HG03097 (cell line): ENCODE measurements around the gene EXT2.

Experiments used
- ATAC-seq: cut with Tn5 transposase; IDR thresholded peaks from one replicate; pipeline ENCODE4 v1.9.1; 2021; ENCODE audit not compliant: unreplicated experiment, low FRiP score

Gene EXT2

GRCh38 chr11:44083906-44084305, 11.6 kb upstream of the EXT2 start:
- no peak for ATAC-seq

- ATAC-seq, result no peak
Observed at GRCh38 chr11:44085330-44085729, 10.1 kb upstream of the EXT2 start.

DNA sequence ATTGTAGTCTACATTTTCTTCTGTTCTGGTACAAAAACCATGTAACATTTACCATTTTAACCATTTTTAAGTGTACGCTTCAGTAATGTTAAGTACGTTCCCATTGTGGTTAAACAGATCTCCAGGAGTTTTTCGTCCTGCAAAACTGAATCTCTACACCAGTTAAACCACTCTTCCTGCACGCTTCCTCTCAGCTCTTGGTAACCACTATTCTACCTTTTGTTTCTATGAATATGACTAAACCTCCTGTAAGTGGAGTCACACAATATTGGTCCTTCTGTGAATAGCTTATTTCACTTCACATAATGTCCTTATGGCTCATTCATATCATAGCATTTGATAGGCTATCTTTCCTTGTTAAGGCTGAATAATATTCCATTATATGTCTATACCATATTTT, 7.1 kb upstream of the EXT2 start:
- no peak for ATAC-seq

- no peak for ATAC-seq
Observed at GRCh38 chr11:44088871-44089270, 6.6 kb upstream of the EXT2 start.

GRCh38 chr11:44090539-44090938, 4.9 kb upstream of the EXT2 start:
- no peak for ATAC-seq

GRCh38 chr11:44094260-44094868, 1.1 kb upstream of the EXT2 start:
- no peak for ATAC-seq

DNA sequence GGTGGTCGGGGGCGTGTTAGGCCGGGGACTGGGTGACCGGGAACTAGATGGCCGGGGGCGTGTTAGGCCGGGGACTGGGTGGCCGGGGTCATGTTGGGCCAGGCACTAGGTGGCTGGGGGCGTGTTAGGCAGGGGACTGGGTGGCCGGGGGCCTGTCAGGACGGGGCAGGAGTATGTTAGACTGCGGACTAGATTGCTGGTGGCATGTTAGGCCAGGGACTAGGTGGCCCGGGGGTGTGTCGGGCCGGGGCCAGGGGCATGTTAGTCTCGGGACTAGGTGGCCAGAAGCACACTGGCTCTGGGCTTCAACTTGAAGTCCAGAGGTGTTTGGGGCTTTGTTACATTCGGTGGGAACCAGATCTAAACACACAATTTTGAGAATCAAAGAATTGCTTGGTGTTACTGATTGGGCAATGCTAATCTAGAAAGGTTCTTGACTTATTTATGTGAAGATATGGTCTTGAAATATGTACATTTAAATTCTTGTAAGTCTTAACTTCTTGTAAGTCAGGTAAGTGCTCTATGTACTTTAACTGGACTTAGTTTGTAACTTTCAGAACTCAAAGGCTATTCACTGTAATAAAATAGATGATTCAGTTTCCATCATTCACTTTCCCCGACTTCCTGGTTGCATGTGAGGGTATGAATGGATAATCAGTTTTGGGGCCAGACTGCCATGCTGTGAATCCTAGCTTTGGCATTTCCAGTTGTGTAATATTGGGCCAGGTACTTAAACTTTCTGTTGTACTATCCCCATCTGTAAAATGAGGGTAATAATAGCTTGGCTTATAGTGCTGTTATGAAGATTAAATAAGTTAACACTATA, 1.1 kb downstream of the EXT2 start:
- ATAC-seq, result no peak

DNA sequence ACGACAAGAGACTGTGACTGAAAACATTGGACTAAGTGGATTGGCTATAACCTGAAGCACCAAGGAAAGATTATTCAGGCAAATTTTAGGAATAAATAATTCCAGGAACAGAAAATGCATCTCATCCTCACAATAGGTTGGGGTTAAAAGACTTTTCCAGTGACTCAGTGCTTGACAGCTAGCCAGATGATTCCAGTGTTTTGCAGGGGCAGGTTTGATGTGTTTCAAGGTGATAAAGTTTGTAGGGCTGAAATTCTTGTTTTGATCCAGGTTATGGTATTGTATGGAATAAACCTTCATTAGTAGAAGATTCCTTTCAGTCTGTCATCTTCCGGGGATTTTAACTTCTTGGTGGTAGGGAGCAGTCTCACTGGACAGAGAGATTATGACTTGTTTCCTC, 2.3 kb downstream of the EXT2 start:
- ATAC-seq, result no peak

DNA sequence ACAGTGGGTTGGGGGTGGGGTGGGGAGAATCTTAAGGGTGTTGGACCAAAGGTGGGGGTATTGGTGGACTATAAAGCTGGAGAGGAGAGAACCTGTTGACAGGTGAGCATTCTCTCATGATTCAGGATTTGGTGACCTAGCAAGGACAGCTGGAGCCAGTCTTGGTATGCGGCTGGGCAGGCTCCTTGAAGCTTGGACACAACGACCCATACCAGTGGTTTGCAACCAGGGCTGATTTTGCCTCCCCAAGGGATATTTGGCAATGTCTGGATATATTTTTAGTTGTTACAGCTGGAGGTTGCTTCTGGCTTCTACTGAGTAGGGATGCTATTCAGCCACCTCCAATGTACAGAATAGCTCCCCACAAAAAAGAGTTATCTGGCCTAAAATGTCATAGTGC, 5.6 kb downstream of the EXT2 start:
- no peak for ATAC-seq

- ATAC-seq, result no peak
Observed at GRCh38 chr11:44104481-44105294, 9.2 kb downstream of the EXT2 start.

- ATAC-seq, result no peak
Observed at GRCh38 chr11:44108260-44108659, 12.8 kb downstream of the EXT2 start.

- ATAC-seq, result peak; percentile 68
Observed at GRCh38 chr11:44110231-44110679, 14.8 kb downstream of the EXT2 start.

- ATAC-seq, result no peak
Observed at GRCh38 chr11:44112091-44112821, 16.8 kb downstream of the EXT2 start.

GRCh38 chr11:44113018-44113417, 17.5 kb downstream of the EXT2 start:
- no peak for ATAC-seq

DNA sequence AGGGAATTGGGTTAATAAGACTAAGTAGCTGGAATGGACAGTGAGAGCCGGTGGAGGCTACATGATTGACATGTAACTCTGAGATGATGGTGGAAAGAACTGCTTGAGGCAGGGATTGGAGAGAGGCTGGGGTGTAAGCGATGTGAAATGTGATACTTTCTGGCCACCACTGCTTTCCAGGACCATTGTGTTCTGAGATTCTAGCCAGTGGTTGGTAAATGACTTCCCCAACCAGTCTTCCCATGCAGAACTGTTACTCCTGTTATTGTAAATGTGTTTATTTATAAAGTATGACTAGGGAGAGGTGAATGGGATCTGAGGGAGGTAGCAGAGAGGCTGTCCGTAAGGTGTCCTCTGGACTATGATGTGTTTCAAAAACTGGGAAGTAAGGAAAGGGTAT, 18.1 kb downstream of the EXT2 start:
- ATAC-seq, result no peak

GRCh38 chr11:44116234-44116830, 20.9 kb downstream of the EXT2 start:
- ATAC-seq, result no peak

DNA sequence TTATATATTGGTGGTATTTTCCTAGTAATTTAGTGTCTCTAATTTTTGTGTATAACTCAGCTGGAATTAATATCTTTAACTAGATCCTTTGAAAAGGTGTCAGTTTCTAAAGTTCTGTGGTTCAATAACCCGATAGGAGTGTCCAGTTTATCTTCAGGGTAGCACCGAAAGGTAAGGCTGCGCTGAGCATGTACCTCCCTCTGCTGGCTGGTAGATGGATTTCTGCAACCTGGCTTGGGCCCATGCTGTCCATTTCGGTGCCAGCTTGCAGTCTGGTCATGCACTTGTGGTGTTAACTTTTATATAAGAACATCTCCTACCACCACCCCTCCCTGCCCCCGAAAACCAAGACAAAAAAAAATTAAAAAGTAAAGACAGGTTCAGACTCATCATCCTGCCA, 24.7 kb downstream of the EXT2 start:
- ATAC-seq, result no peak

GRCh38 chr11:44125598-44125997, 30.1 kb downstream of the EXT2 start:
- no peak for ATAC-seq

- ATAC-seq, result no peak
Observed at GRCh38 chr11:44126304-44126703, 30.8 kb downstream of the EXT2 start.

GRCh38 chr11:44127130-44127529, 31.7 kb downstream of the EXT2 start:
- ATAC-seq, result no peak
